ENCODE results near the gene CCDC39.
A peak's percentile ranks its signal among the peaks of the same experiment; 100 is the strongest.
"Not testable (repeated sequence)": the region's sequence is repeated elsewhere in the genome, so short reads cannot be mapped to it uniquely, and the experiment has no call there.

The CCDC39 gene

GRCh38 chr3:180619723-180620122 lies 59.6 kb downstream of the CCDC39 start:
- no peak for DNase-seq

GRCh38 chr3:180618563-180618962 lies 60.7 kb downstream of the CCDC39 start:
- not testable (repeated sequence) for DNase-seq

GRCh38 chr3:180617049-180617448 lies 62.2 kb downstream of the CCDC39 start:
- DNase-seq: no peak

- DNase-seq: no peak
These were observed 63.3 kb downstream of the CCDC39 start for GRCh38 chr3:180615954-180616353.

GRCh38 chr3:180612364-180612763 lies 66.9 kb downstream of the CCDC39 start:
- no peak for DNase-seq

GRCh38 chr3:180611006-180611405 lies 68.3 kb downstream of the CCDC39 start:
- DNase-seq: no peak

GRCh38 chr3:180601688-180602666 lies 77.3 kb downstream of the CCDC39 start, which contains the start of gene TTC14:
Gene TTC14 (plus strand): TSS chr3:180602163. CDS start chr3:180602262, 99 bp downstream.
- DNase-seq: peak; percentile 100

GRCh38 chr3:180600473-180600872 lies 78.8 kb downstream of the CCDC39 start:
- no peak for DNase-seq

GRCh38 chr3:180595559-180595935 lies 83.7 kb downstream of the CCDC39 start:
- no peak for DNase-seq

- peak; percentile 78 to 82 for DNase-seq
These were observed 84.4 kb downstream of the CCDC39 start for GRCh38 chr3:180594631-180595558.

- DNase-seq: not testable (repeated sequence)
These were observed 85.7 kb downstream of the CCDC39 start for GRCh38 chr3:180593631-180594030.

GRCh38 chr3:180590396-180590795 lies 88.9 kb downstream of the CCDC39 start:
- no peak for DNase-seq

- DNase-seq: no peak
These were observed 98.4 kb downstream of the CCDC39 start for GRCh38 chr3:180580934-180581333.

GRCh38 chr3:180575571-180575970 lies 103.7 kb downstream of the CCDC39 start:
- DNase-seq: no peak

GRCh38 chr3:180571831-180572598 lies 107.3 kb downstream of the CCDC39 start:
- DNase-seq: no peak

GRCh38 chr3:180570238-180570637 lies 109.1 kb downstream of the CCDC39 start:
- no peak for DNase-seq

GRCh38 chr3:180564676-180565075 lies 114.6 kb downstream of the CCDC39 start:
- DNase-seq: no peak
